ENCODE data around the gene PIK3R4.
A peak's percentile ranks its signal among the peaks of the same experiment; 100 is the strongest.

PIK3R4 gene

DNA sequence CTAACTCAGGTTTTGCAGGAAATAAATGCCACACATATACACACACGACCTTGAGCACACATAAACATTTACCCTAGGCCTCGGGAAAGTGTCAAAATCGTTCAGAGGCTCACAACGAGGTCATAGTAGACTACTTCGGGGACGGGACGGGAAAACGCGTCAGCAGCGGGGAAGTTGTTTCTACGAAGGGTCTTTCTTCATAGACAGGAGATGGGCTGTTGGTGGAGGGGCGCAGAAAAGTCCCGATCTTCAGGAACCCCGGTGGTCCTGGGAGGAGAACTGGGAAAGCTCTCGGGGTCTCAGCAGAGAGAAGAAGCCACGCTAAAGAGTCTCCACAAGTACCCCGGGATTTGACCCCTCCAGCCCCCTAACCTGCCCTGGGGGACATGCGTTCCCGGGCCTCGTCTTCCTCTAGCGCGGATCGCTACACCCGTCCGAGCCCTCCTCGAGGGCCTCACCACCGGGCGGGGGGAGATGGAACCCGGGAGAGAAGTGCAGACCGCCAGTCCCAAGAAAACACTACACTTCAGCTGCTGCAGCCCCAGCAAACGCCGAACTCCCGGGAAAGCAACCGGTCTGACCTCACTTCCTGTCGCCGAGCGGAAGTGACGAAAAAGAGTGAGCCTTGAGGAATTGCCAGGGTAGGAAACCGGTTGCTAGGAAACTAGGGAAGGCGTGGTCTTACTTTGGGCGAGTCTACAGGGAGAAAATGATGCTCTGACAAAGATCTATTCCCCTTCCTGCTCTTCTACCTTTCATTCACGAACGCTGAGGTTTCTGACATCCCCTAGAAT, at the start of gene PIK3R4:
PIK3R4 (minus strand) TSS at position 584 of the 794 bp plus-strand sequence. CDS start 1,611 bp downstream, outside the sequence.
- no peaks in the 10 kb centered on the region for H3K27me3 ChIP-seq
- peaks cover 9 to 13% of the 10 kb centered on the region in 2 experiments for H3K4me1 ChIP-seq (ENCODE audit: control insufficient read depth in 1 of 2, insufficient read depth in 1 of 2, low read depth in 1 of 2, low read length in 1 of 2)
- peaks cover 6% of the 10 kb centered on the region for H3K36me3 ChIP-seq
- H3K9me3 ChIP-seq: no peaks in the 10 kb centered on the region
- H3K27ac ChIP-seq: peak within 1 kb of the TSS; percentile 84
- peak within 1 kb of the TSS; percentile 82 to 94 for H3K4me3 ChIP-seq (ENCODE audit: low read depth in 1 of 2, low read length in 1 of 2)
- TF ChIP-seq CTCF (IDR thresholded peaks at IDR 0.05): no peak

DNA sequence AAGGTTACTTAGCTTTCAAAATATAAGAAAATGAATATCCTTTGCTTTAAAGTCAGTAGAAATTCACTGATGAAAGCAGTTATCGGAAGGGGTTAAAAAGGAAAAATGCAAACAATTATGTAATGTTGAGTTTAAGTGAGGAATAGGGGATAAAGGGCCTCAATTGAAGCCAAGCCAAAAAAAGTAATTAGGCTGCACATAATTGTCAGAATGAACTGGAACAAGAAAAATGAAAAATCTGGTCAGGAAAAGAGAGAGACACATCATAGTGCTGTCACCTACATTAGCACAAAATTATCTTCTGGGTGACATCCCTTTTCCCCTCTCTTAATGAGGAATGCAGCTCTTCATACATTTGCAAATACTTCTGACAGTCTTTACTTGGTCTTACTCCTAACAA, 48.8 kb upstream of the PIK3R4 start:
- Histone ChIP-seq H3K4me3 (ENCODE audit: low read depth in 1 of 2, low read length in 1 of 2) (no peak overlapping the region), H3K27me3 (no peaks in the 10 kb centered on the region), H3K27ac (no peak overlapping the region), H3K4me1 (ENCODE audit: control insufficient read depth in 1 of 2, insufficient read depth in 1 of 2, low read depth in 1 of 2, low read length in 1 of 2) (no peaks in the 10 kb centered on the region), H3K9me3 (no peaks in the 10 kb centered on the region), H3K36me3 (no peaks in the 10 kb centered on the region)
- TF ChIP-seq CTCF (IDR thresholded peaks at IDR 0.05): no peak

DNA sequence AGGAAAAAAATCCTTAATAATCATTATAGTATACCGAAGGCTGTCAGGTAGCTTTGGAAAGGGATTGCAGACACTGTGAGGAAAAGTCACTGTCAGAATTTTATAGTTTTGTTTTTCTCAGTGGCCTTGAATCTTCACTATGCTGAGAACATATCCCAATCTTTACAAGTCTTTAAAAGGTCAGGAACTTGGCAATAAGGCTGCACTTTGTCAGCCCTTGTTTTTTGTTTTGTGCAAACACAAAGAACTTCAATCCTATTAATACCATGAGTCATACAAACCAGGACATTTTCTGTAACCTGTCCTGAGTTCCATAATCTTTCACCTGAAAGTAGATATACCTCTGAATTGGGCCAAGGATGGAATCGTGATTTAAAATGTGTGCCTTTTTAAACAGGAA, 45.6 kb upstream of the PIK3R4 start:
- no peak for TF ChIP-seq CTCF (IDR thresholded peaks at IDR 0.05)
- Histone ChIP-seq H3K9me3 (no peaks in the 10 kb centered on the region), H3K4me1 (ENCODE audit: control insufficient read depth in 1 of 2, insufficient read depth in 1 of 2, low read depth in 1 of 2, low read length in 1 of 2) (no peaks in the 10 kb centered on the region), H3K27ac (no peak overlapping the region), H3K4me3 (ENCODE audit: low read depth in 1 of 2, low read length in 1 of 2) (no peak overlapping the region), H3K27me3 (no peaks in the 10 kb centered on the region), H3K36me3 (no peaks in the 10 kb centered on the region)

DNA sequence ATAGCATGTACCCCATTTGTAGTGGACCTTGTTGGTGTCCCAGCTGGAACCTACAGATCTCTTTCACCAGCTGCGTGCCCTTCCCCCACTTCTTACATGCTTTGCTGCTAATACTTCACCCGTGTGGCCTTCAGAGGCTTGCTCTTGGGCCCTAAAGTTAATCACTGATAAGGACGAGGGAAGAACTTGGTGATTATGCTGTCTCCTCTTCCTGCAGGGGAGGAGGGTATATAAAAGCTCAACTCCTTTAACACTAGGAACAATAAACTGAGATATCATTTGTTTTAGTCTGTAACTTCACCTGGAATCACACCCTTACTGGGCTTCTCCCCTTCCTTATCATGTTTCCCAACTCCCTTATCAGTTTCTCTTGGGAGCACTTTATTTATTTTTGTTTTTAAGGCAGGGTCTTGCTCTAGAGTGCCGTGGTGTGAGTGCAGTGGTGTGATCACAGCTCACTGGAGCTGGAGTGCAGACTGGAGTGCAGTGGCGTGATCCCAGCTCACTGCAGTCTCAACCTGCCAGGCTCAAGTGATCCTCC, 43.2 kb upstream of the PIK3R4 start:
- TF ChIP-seq CTCF (IDR thresholded peaks at IDR 0.05): no peak
- Histone ChIP-seq H3K4me1 (ENCODE audit: control insufficient read depth in 1 of 2, insufficient read depth in 1 of 2, low read depth in 1 of 2, low read length in 1 of 2) (no peaks in the 10 kb centered on the region), H3K4me3 (ENCODE audit: low read depth in 1 of 2, low read length in 1 of 2) (no peak overlapping the region)

GRCh38 chr3:130787422-130788068, 40.9 kb upstream of the PIK3R4 start:
- TF ChIP-seq CTCF (IDR thresholded peaks at IDR 0.05): no peak
- Histone ChIP-seq H3K9me3 (no peaks in the 10 kb centered on the region), H3K27me3 (no peaks in the 10 kb centered on the region), H3K4me1 (ENCODE audit: control insufficient read depth in 1 of 2, insufficient read depth in 1 of 2, low read depth in 1 of 2, low read length in 1 of 2) (no peaks in the 10 kb centered on the region), H3K36me3 (no peaks in the 10 kb centered on the region), H3K27ac (no peak overlapping the region), H3K4me3 (ENCODE audit: low read depth in 1 of 2, low read length in 1 of 2) (no peak overlapping the region)

More for the DNA sequence above, 43.2 kb upstream of the PIK3R4 start:
- no peaks in the 10 kb centered on the region for H3K36me3 ChIP-seq
- no peak overlapping the region for H3K27ac ChIP-seq
- no peaks in the 10 kb centered on the region for H3K9me3 ChIP-seq
- no peaks in the 10 kb centered on the region for H3K27me3 ChIP-seq

Data from neutrophil (primary cell).